Erythroblast (primary cell): ENCODE data around the gene SLC6A11.

Experiments used
- GATA1 ChIP-seq: IDR thresholded peaks from 2 replicates; pipeline ENCODE4 v1.6.1; 2011; ENCODE audit warnings: low read depth, mild to moderate bottlenecking, control low read depth, low read length, moderate library complexity
- POLR2A ChIP-seq: IDR thresholded peaks from 2 replicates; pipeline ENCODE4 v1.6.1; 2011; ENCODE audit warnings: mild to moderate bottlenecking, low read length

- no peak for TF ChIP-seq POLR2A
- TF ChIP-seq GATA1 = no peak
These were observed 23.8 kb upstream of the SLC6A11 start for GRCh38 chr3:10792208-10792607.
